ENCODE data around the gene SMAD3. TPM values are rescaled to one million over a fixed set of nuclear protein-coding genes. Genes with fewer than 3 reads are reported as not detected.

SMAD3 gene
- total RNA-seq, 2 donors from 2014 or later: 13.5 to 47.4 TPM

GRCh38 chr15:67158367-67158766 lies 93.0 kb downstream of the SMAD3 start:
- Mint-ChIP-seq H3K4me3 (no peak overlapping the region), H3K36me3 (peaks cover 5% of the 10 kb centered on the region), H3K4me1 (ENCODE audit: low read depth in 2 of 2) (peaks cover 32 to 36% of the 10 kb centered on the region in 2 donors), H3K9me3 (no peaks in the 10 kb centered on the region), H3K27me3 (no peaks in the 10 kb centered on the region), H3K27ac (no peak overlapping the region)
- no peak for ATAC-seq
- DNase-seq (ENCODE audit: low spot score): no peak

GRCh38 chr15:67161412-67161811 lies 96.0 kb downstream of the SMAD3 start:
- ATAC-seq (no peak), DNase-seq (ENCODE audit: low spot score) (no peak)
- Mint-ChIP-seq H3K4me1 (ENCODE audit: low read depth in 2 of 2) (peaks cover 26 to 44% of the 10 kb centered on the region in 2 donors), H3K27me3 (no peaks in the 10 kb centered on the region), H3K36me3 (no peaks in the 10 kb centered on the region), H3K27ac (no peak overlapping the region), H3K9me3 (no peaks in the 10 kb centered on the region), H3K4me3 (no peak overlapping the region)

- Mint-ChIP-seq H3K27ac (no peak overlapping the region), H3K4me1 (ENCODE audit: low read depth in 2 of 2) (peaks cover 23 to 45% of the 10 kb centered on the region in 2 donors), H3K27me3 (no peaks in the 10 kb centered on the region), H3K36me3 (no peaks in the 10 kb centered on the region), H3K4me3 (no peak overlapping the region), H3K9me3 (no peaks in the 10 kb centered on the region)
- no peak for ATAC-seq
- no peak for DNase-seq (ENCODE audit: low spot score)
Measured at GRCh38 chr15:67161881-67162280, 96.5 kb downstream of the SMAD3 start.

GRCh38 chr15:67163180-67163579 lies 97.8 kb downstream of the SMAD3 start:
- Mint-ChIP-seq H3K36me3 (no peaks in the 10 kb centered on the region), H3K4me1 (ENCODE audit: low read depth in 2 of 2) (peaks cover 11 to 34% of the 10 kb centered on the region in 2 donors)

GRCh38 chr15:67164401-67164791 lies 99.0 kb downstream of the SMAD3 start:
- H3K27me3 Mint-ChIP-seq: no peaks in the 10 kb centered on the region

More at GRCh38 chr15:67163180-67163579, 97.8 kb downstream of the SMAD3 start:
- DNase-seq (ENCODE audit: low spot score): no peak
- H3K27ac Mint-ChIP-seq: peak overlapping the region in 1 of 2 donors; percentile 31
- ATAC-seq: no peak
- no peaks in the 10 kb centered on the region for H3K9me3 Mint-ChIP-seq
- no peak overlapping the region for H3K4me3 Mint-ChIP-seq
- H3K27me3 Mint-ChIP-seq: no peaks in the 10 kb centered on the region

GRCh38 chr15:67164811-67165253 lies 99.4 kb downstream of the SMAD3 start:
- Mint-ChIP-seq H3K27me3 (no peaks in the 10 kb centered on the region), H3K4me1 (ENCODE audit: low read depth in 2 of 2) (peaks cover 7 to 33% of the 10 kb centered on the region in 2 donors), H3K4me3 (no peak overlapping the region), H3K36me3 (no peaks in the 10 kb centered on the region), H3K9me3 (no peaks in the 10 kb centered on the region), H3K27ac (no peak overlapping the region)
- ATAC-seq (peak in 1 of 2 donors; percentile 13), DNase-seq (ENCODE audit: low spot score) (no peak)

More at GRCh38 chr15:67164401-67164791, 99.0 kb downstream of the SMAD3 start:
- Mint-ChIP-seq H3K27ac (no peak overlapping the region), H3K9me3 (no peaks in the 10 kb centered on the region), H3K36me3 (no peaks in the 10 kb centered on the region), H3K4me3 (no peak overlapping the region), H3K4me1 (ENCODE audit: low read depth in 2 of 2) (peaks cover 7 to 30% of the 10 kb centered on the region in 2 donors)
- DNase-seq (ENCODE audit: low spot score) (no peak), ATAC-seq (no peak)

GRCh38 chr15:67165254-67166253 lies 100.2 kb downstream of the SMAD3 start:
- ATAC-seq (no peak), DNase-seq (ENCODE audit: low spot score) (no peak)
- Mint-ChIP-seq H3K27ac (no peak overlapping the region), H3K4me1 (ENCODE audit: low read depth in 2 of 2) (peaks cover 7 to 34% of the 10 kb centered on the region in 2 donors), H3K36me3 (no peaks in the 10 kb centered on the region), H3K9me3 (no peaks in the 10 kb centered on the region), H3K27me3 (no peaks in the 10 kb centered on the region), H3K4me3 (no peak overlapping the region)

GRCh38 chr15:67166280-67167009 lies 101.0 kb downstream of the SMAD3 start:
- H3K4me3 Mint-ChIP-seq: no peak overlapping the region
- no peaks in the 10 kb centered on the region for H3K9me3 Mint-ChIP-seq
- peaks cover 4% of the 10 kb centered on the region for H3K36me3 Mint-ChIP-seq
- H3K27me3 Mint-ChIP-seq: no peaks in the 10 kb centered on the region
- ATAC-seq (no peak), DNase-seq (ENCODE audit: low spot score) (no peak)
- H3K27ac Mint-ChIP-seq: no peak overlapping the region
- H3K4me1 Mint-ChIP-seq (ENCODE audit: low read depth in 2 of 2): peaks cover 7 to 34% of the 10 kb centered on the region in 2 donors

- Mint-ChIP-seq H3K4me1 (ENCODE audit: low read depth in 2 of 2) (peaks cover 7 to 30% of the 10 kb centered on the region in 2 donors), H3K36me3 (peaks cover 6% of the 10 kb centered on the region), H3K27ac (no peak overlapping the region), H3K4me3 (no peak overlapping the region), H3K9me3 (no peaks in the 10 kb centered on the region), H3K27me3 (no peaks in the 10 kb centered on the region)
- ATAC-seq (no peak), DNase-seq (ENCODE audit: low spot score) (no peak)
Measured at GRCh38 chr15:67167091-67167490, 101.7 kb downstream of the SMAD3 start.

- ATAC-seq: no peak
- DNase-seq (ENCODE audit: low spot score): no peak
- Mint-ChIP-seq H3K27ac (peak overlapping the region in 1 of 2 donors; percentile 7), H3K4me3 (no peak overlapping the region), H3K27me3 (no peaks in the 10 kb centered on the region), H3K9me3 (no peaks in the 10 kb centered on the region), H3K36me3 (peaks cover 13% of the 10 kb centered on the region), H3K4me1 (ENCODE audit: low read depth in 2 of 2) (peaks cover 8 to 34% of the 10 kb centered on the region in 2 donors)
Measured at GRCh38 chr15:67168694-67169093, 103.3 kb downstream of the SMAD3 start.

GRCh38 chr15:67170143-67170925 lies 104.9 kb downstream of the SMAD3 start:
- H3K9me3 Mint-ChIP-seq: no peaks in the 10 kb centered on the region
- H3K27me3 Mint-ChIP-seq: no peaks in the 10 kb centered on the region
- H3K4me1 Mint-ChIP-seq (ENCODE audit: low read depth in 2 of 2): peaks cover 25 to 42% of the 10 kb centered on the region in 2 donors
- no peak overlapping the region for H3K27ac Mint-ChIP-seq
- ATAC-seq: no peak
- H3K36me3 Mint-ChIP-seq: peaks cover 14% of the 10 kb centered on the region
- DNase-seq (ENCODE audit: low spot score): no peak
- no peak overlapping the region for H3K4me3 Mint-ChIP-seq

GRCh38 chr15:67171471-67171870 lies 106.1 kb downstream of the SMAD3 start:
- Mint-ChIP-seq H3K9me3 (no peaks in the 10 kb centered on the region), H3K36me3 (peaks cover 14% of the 10 kb centered on the region), H3K27me3 (no peaks in the 10 kb centered on the region), H3K27ac (peak overlapping the region in 1 of 2 donors; percentile 36), H3K4me1 (ENCODE audit: low read depth in 2 of 2) (peaks cover 36 to 51% of the 10 kb centered on the region in 2 donors), H3K4me3 (no peak overlapping the region)
- ATAC-seq (no peak), DNase-seq (ENCODE audit: low spot score) (no peak)

- DNase-seq (ENCODE audit: low spot score): no peak
- H3K27me3 Mint-ChIP-seq: no peaks in the 10 kb centered on the region
- H3K4me3 Mint-ChIP-seq: no peak overlapping the region
- peak overlapping the region in 1 of 2 donors; percentile 82 for H3K27ac Mint-ChIP-seq
- H3K9me3 Mint-ChIP-seq: no peaks in the 10 kb centered on the region
- ATAC-seq: no peak
- peaks cover 14% of the 10 kb centered on the region for H3K36me3 Mint-ChIP-seq
- peaks cover 38 to 50% of the 10 kb centered on the region in 2 donors for H3K4me1 Mint-ChIP-seq (ENCODE audit: low read depth in 2 of 2)
Measured at GRCh38 chr15:67172172-67172571, 106.8 kb downstream of the SMAD3 start.
